Measurements from ENCODE around the gene KIDINS220.

KIDINS220 gene

GRCh38 chr2:8754106-8754776, 83.2 kb downstream of the KIDINS220 start:
- no peak for TF ChIP-seq REST (IDR thresholded peaks at IDR 0.05; ENCODE audit: low read depth)
- TF ChIP-seq ZBTB7A (IDR thresholded peaks at IDR 0.05; ENCODE audit: low read depth): no peak
- no peak for TF ChIP-seq CREB1 (IDR thresholded peaks at IDR 0.05; ENCODE audit: low read depth)
- TF ChIP-seq EP300 (IDR thresholded peaks at IDR 0.05; ENCODE audit: borderline replicate concordance): no peak
- TF ChIP-seq TAF1 (IDR thresholded peaks at IDR 0.05; ENCODE audit: low read depth): no peak
- no peak for TF ChIP-seq RAD21 (IDR thresholded peaks at IDR 0.05; ENCODE audit: low read depth)
- no peak for TF ChIP-seq YY1 (IDR thresholded peaks at IDR 0.05; ENCODE audit: low read depth)
- TF ChIP-seq CEBPB (IDR thresholded peaks at IDR 0.05): no peak
- TF ChIP-seq USF1 (IDR thresholded peaks at IDR 0.05): no peak
- no peak for TF ChIP-seq MAX (IDR thresholded peaks at IDR 0.05)
- no peak for TF ChIP-seq TEAD4 (IDR thresholded peaks at IDR 0.05)
- no peak for TF ChIP-seq FOXM1 (IDR thresholded peaks at IDR 0.05; ENCODE audit: borderline replicate concordance, low read depth)
- TF ChIP-seq TCF12 (IDR thresholded peaks at IDR 0.05; ENCODE audit: low read depth): no peak
- TF ChIP-seq NFIC (IDR thresholded peaks at IDR 0.05): no peak
- no peak for TF ChIP-seq EGR1 (IDR thresholded peaks at IDR 0.05)

GRCh38 chr2:8753609-8754008, 83.8 kb downstream of the KIDINS220 start:
- no peak for TF ChIP-seq RAD21 (IDR thresholded peaks at IDR 0.05; ENCODE audit: low read depth)
- TF ChIP-seq CEBPB (IDR thresholded peaks at IDR 0.05): no peak
- TF ChIP-seq MAX (IDR thresholded peaks at IDR 0.05): no peak
- no peak for TF ChIP-seq YY1 (IDR thresholded peaks at IDR 0.05; ENCODE audit: low read depth)
- TF ChIP-seq TCF12 (IDR thresholded peaks at IDR 0.05; ENCODE audit: low read depth): no peak
- 0 out of 2 replicates have a peak, but pooled peaks have one; percentile 18 for TF ChIP-seq NFIC (IDR thresholded peaks at IDR 0.05)
- TF ChIP-seq TAF1 (IDR thresholded peaks at IDR 0.05; ENCODE audit: low read depth): no peak
- TF ChIP-seq CREB1 (IDR thresholded peaks at IDR 0.05; ENCODE audit: low read depth): no peak
- no peak for TF ChIP-seq USF1 (IDR thresholded peaks at IDR 0.05)

- TF ChIP-seq ZBTB7A (IDR thresholded peaks at IDR 0.05; ENCODE audit: low read depth): no peak
- TF ChIP-seq CREB1 (IDR thresholded peaks at IDR 0.05; ENCODE audit: low read depth): no peak
- no peak for TF ChIP-seq TEAD4 (IDR thresholded peaks at IDR 0.05)
- TF ChIP-seq EGR1 (IDR thresholded peaks at IDR 0.05): no peak
- TF ChIP-seq NFIC (IDR thresholded peaks at IDR 0.05): no peak
- TF ChIP-seq MAX (IDR thresholded peaks at IDR 0.05): no peak
- TF ChIP-seq TCF12 (IDR thresholded peaks at IDR 0.05; ENCODE audit: low read depth): no peak
- no peak for TF ChIP-seq RAD21 (IDR thresholded peaks at IDR 0.05; ENCODE audit: low read depth)
- no peak for TF ChIP-seq REST (IDR thresholded peaks at IDR 0.05; ENCODE audit: low read depth)
- TF ChIP-seq EP300 (IDR thresholded peaks at IDR 0.05; ENCODE audit: borderline replicate concordance): no peak
- no peak for TF ChIP-seq CEBPB (IDR thresholded peaks at IDR 0.05)
- no peak for TF ChIP-seq TAF1 (IDR thresholded peaks at IDR 0.05; ENCODE audit: low read depth)
Observed at GRCh38 chr2:8752385-8752784, 85.0 kb downstream of the KIDINS220 start.

- TF ChIP-seq YY1 (IDR thresholded peaks at IDR 0.05; ENCODE audit: low read depth): no peak
- no peak for TF ChIP-seq CEBPB (IDR thresholded peaks at IDR 0.05)
- TF ChIP-seq TAF1 (IDR thresholded peaks at IDR 0.05; ENCODE audit: low read depth): no peak
- TF ChIP-seq REST (IDR thresholded peaks at IDR 0.05; ENCODE audit: low read depth): no peak
- TF ChIP-seq CREB1 (IDR thresholded peaks at IDR 0.05; ENCODE audit: low read depth): no peak
- TF ChIP-seq NFIC (IDR thresholded peaks at IDR 0.05): no peak
- TF ChIP-seq FOXM1 (IDR thresholded peaks at IDR 0.05; ENCODE audit: borderline replicate concordance, low read depth): no peak
- TF ChIP-seq TEAD4 (IDR thresholded peaks at IDR 0.05): no peak
- no peak for TF ChIP-seq USF1 (IDR thresholded peaks at IDR 0.05)
- TF ChIP-seq ZBTB7A (IDR thresholded peaks at IDR 0.05; ENCODE audit: low read depth): no peak
- TF ChIP-seq EGR1 (IDR thresholded peaks at IDR 0.05): no peak
- TF ChIP-seq EP300 (IDR thresholded peaks at IDR 0.05; ENCODE audit: borderline replicate concordance): no peak
- no peak for TF ChIP-seq TCF12 (IDR thresholded peaks at IDR 0.05; ENCODE audit: low read depth)
- TF ChIP-seq MAX (IDR thresholded peaks at IDR 0.05): no peak
- TF ChIP-seq RAD21 (IDR thresholded peaks at IDR 0.05; ENCODE audit: low read depth): no peak
Observed at GRCh38 chr2:8750221-8750620, 87.2 kb downstream of the KIDINS220 start.

Measured in Ishikawa (cell line).